HG03039 (cell line): ENCODE measurements around the gene TM7SF3.

ENCODE experiments used
- ATAC-seq: cut with Tn5 transposase; IDR thresholded peaks from one replicate; pipeline ENCODE4 v1.9.1; 2021; ENCODE audit warnings: mild to moderate bottlenecking, moderate library complexity; ENCODE audit not compliant: unreplicated experiment

The TM7SF3 gene

DNA sequence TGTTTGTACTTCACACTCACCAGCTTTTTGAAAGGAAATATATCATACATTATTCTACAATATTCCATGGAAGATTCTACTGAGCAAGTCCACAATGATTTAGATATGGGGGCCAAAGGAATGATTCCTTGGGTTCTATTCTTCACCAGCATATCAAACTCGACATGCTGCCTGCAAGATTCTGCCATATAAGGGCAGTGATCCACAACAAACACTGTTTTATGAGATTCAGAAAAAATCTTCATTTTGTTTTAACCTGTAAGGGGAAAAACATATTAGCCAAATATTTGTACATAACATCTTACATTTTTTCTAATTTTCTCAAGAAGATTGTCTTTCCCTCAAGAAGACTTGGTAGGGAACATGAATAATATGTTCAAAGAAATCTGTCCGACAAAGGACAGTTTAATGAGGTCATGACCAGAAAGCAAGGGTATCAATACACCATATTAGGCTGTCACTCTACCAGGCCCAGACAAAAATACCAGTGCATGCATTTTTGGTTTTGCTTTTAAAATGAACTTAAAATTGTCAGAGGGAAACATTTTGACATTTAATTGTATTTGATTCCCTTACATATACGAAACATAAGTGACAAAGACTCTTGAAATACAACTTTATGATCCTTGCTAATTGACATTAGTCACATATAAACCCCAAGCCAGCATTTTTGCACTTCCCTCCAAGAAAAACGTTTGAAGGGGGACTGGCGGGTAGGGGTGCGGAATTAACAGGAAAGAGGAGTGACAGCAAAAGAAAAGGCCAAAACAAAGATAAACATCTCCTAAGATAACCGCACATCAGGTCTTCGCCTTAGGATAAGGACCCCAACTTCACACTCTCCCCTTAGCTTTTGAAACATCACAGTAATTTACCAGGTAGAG, 77.4 kb downstream of the TM7SF3 start:
- no peak for ATAC-seq

DNA sequence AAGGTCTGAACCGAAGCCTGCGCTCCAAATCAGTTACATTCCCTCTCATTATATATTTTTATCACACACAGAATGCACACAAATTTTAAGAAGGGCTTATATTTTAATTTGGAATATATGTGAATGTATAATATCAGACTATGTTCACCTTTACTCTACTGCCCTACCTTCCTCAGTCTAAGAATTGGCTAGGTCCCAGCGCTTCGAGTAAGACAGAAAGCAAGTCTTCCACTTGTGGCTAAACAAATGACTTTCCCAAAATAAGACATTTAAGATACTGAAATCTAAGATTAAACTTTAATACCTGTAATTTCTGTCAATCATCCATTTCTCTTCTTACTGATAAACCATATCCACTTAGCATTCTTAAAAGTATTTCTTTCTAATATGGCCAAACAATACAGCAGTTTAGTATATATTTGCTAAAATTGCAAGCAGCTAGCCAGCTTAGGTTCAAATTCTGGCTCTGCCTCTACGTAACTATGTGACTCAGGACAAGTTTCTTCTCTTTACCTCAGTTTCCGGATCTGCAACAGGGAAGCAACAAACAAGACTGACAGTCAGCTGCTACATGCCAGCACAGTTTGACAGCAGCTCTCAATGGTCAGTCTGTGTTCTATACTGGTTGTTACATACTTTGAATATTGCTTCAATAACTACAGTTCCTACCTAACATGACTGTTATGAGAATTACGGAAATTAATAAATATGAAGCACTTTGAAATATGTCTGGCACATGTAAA, 78.4 kb downstream of the TM7SF3 start:
- ATAC-seq: no peak

DNA sequence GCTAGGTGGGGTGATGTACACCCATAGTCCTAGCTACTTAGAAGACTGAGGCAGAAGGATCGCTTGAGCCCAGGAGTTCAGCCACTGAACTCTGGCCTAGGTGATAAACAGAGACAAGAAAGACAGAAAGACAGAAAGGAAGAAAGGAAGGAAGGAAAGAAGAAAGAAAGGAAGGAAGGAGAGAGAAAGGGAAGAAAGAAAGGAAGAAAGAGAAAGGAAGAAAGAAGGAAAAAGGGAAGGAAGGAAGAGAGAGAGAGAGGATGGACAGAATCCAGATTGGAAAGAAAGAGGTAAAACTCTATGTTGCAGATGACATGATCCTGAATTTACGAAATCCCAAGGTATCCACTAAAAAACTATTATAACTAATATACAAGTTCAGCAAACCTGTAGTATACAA, 84.6 kb downstream of the TM7SF3 start:
- no peak for ATAC-seq

DNA sequence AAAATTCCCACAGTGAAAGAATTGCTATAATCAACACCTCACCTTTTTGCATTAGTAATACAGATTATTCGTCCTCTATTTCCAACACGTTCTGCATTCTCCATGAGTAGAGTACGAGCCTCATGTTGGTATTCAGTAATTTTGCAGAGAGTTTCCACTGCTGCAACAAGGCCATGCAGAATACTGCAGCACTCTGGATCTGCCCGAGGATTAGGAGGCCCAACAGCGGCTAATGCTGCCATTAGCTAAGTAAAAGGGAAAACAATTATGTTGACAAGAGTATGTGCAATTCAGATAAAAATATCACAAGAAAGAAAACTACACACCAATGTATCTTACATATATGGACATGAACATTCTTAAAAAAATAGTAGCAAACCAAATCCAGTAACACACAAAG, 85.5 kb downstream of the TM7SF3 start:
- ATAC-seq: no peak
